ENCODE data around the gene JAML.

JAML gene

DNA sequence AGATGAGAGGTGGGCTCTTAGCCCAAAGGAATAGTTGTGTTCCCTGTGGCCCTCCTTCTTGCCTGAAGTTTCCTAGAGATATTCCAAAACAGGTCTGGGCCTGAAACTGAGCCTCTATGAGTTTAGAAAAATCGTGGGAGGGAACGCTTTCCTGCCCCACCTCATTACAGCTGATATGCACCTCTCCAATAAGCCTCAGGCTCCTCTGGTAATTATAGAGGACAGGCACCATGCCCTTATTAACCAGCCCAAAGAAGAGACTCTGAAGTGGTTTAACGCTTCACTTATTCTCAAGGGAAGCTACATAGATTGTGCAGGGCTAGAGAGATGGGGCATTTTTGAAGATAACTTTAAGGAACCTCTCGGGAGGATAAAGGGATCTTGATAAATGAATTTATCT is 42.7 kb upstream of the JAML start:
- Histone ChIP-seq H3K9me2 (ENCODE audit: low read depth, low read length) (no peaks in the 10 kb centered on the region), H3K79me2 (ENCODE audit: insufficient read depth, low read length) (no peaks in the 10 kb centered on the region), H3F3A (ENCODE audit: insufficient read depth, low read length) (no peaks in the 10 kb centered on the region), H4K20me1 (ENCODE audit: insufficient read depth, low read length) (no peaks in the 10 kb centered on the region), H3K4me3 (ENCODE audit: low read depth, low read length, poor library complexity, severe bottlenecking) (no peak overlapping the region), H2AFZ (ENCODE audit: low read length) (no peak overlapping the region), H3K27ac (ENCODE audit: low read depth, low read length, poor library complexity, severe bottlenecking) (no peak overlapping the region), H3K4me2 (ENCODE audit: low read length) (no peak overlapping the region), H3K9me3 (ENCODE audit: low read length) (no peaks in the 10 kb centered on the region), H3K27me3 (ENCODE audit: insufficient read depth, low read length) (no peaks in the 10 kb centered on the region), H3K36me3 (ENCODE audit: insufficient read depth, low read length) (no peaks in the 10 kb centered on the region), H3K9ac (ENCODE audit: low read length) (no peak overlapping the region), H3K4me1 (ENCODE audit: insufficient read depth, low read length, severe bottlenecking) (no peaks in the 10 kb centered on the region)
- TF ChIP-seq, protein P1, sequence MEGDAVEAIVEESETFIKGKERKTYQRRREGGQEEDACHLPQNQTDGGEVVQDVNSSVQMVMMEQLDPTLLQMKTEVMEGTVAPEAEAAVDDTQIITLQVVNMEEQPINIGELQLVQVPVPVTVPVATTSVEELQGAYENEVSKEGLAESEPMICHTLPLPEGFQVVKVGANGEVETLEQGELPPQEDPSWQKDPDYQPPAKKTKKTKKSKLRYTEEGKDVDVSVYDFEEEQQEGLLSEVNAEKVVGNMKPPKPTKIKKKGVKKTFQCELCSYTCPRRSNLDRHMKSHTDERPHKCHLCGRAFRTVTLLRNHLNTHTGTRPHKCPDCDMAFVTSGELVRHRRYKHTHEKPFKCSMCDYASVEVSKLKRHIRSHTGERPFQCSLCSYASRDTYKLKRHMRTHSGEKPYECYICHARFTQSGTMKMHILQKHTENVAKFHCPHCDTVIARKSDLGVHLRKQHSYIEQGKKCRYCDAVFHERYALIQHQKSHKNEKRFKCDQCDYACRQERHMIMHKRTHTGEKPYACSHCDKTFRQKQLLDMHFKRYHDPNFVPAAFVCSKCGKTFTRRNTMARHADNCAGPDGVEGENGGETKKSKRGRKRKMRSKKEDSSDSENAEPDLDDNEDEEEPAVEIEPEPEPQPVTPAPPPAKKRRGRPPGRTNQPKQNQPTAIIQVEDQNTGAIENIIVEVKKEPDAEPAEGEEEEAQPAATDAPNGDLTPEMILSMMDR (IDR thresholded peaks at IDR 0.05; ENCODE audit: low read length): no peak
- no peak for TF ChIP-seq EZH2 (IDR thresholded peaks at IDR 0.05; ENCODE audit: borderline replicate concordance, low read length)

DNA sequence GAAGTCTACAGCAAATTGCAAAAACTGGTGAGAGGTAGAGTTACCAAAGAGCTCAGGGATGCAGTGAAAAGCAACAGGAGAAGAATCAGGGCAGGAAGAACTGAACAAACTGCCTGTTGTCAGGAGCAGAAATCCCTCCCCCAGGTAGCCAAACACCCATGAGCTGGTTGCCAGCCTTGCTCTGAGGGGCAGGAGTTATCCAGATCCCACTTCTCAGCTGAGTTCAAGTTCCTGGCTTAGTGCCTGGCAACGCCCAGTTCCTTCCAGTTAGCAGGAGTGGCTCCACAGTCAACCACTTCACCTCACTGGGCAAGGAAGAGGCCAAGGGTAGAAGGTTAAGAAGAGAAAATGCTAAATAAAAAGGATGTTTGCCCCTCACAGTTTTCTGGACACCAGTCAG is 41.1 kb upstream of the JAML start:
- Histone ChIP-seq H3K27me3 (ENCODE audit: insufficient read depth, low read length) (no peaks in the 10 kb centered on the region), H3K9me2 (ENCODE audit: low read depth, low read length) (no peaks in the 10 kb centered on the region), H3K4me3 (ENCODE audit: low read depth, low read length, poor library complexity, severe bottlenecking) (no peak overlapping the region)

DNA sequence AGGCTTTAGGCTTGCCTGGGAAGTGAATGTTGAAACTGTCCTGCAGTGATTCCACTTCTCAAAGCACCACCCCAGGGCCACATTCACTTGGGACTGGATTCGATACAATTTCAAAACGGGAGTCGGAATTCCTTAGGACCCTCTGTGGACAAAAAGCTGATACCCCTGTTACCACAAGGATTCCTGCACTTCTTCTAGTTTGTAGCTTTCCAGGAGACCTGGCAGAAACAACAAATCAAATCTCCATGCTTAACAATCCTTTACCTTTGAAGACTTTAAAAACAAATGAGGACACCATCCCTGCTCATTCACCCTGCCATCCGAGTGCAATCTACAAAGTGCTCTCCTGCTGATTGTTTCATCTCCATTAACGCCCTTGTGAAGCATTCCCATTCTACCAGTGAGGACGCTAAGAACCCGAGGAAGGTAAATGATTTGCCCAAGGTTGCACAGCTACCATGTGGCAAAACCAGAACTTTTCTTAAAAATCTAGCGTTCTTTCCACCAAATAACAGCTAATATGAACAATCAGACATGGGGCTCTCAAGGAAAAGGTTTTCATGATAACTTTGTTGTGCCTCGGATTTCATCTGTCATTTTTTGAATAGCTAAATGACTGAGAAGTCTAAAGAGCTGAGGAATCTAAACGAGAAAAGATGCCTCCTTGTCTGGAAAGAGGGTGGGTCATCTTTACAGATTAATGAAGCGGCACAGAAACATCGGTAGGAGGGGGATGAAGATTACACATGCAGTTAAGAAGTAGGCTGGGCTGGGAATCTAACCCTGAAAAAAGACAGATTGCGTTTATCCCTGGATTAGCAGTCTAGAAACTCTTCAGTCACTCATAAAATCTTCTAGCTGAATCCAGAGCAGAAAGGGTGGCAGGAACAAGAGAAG is 40.0 kb upstream of the JAML start:
- Histone ChIP-seq H3K9me3 (ENCODE audit: low read length) (no peaks in the 10 kb centered on the region), H3K27me3 (ENCODE audit: insufficient read depth, low read length) (no peaks in the 10 kb centered on the region), H3K79me2 (ENCODE audit: insufficient read depth, low read length) (no peaks in the 10 kb centered on the region), H3K9me2 (ENCODE audit: low read depth, low read length) (no peaks in the 10 kb centered on the region), H4K20me1 (ENCODE audit: insufficient read depth, low read length) (no peaks in the 10 kb centered on the region), H3K4me3 (ENCODE audit: low read depth, low read length, poor library complexity, severe bottlenecking) (no peak overlapping the region), H3F3A (ENCODE audit: insufficient read depth, low read length) (no peaks in the 10 kb centered on the region), H3K27ac (ENCODE audit: low read depth, low read length, poor library complexity, severe bottlenecking) (no peak overlapping the region), H3K36me3 (ENCODE audit: insufficient read depth, low read length) (no peaks in the 10 kb centered on the region), H3K4me2 (ENCODE audit: low read length) (no peak overlapping the region), H3K9ac (ENCODE audit: low read length) (no peak overlapping the region), H2AFZ (ENCODE audit: low read length) (no peak overlapping the region), H3K4me1 (ENCODE audit: insufficient read depth, low read length, severe bottlenecking) (no peaks in the 10 kb centered on the region)
- no peak for TF ChIP-seq EZH2 (IDR thresholded peaks at IDR 0.05; ENCODE audit: borderline replicate concordance, low read length)
- TF ChIP-seq, protein P1 (IDR thresholded peaks at IDR 0.05; ENCODE audit: low read length): no peak

More for the DNA sequence above, 41.1 kb upstream of the JAML start:
- Histone ChIP-seq H2AFZ (ENCODE audit: low read length) (no peak overlapping the region), H3F3A (ENCODE audit: insufficient read depth, low read length) (no peaks in the 10 kb centered on the region), H3K9me3 (ENCODE audit: low read length) (no peaks in the 10 kb centered on the region), H3K36me3 (ENCODE audit: insufficient read depth, low read length) (no peaks in the 10 kb centered on the region), H3K4me2 (ENCODE audit: low read length) (no peak overlapping the region), H3K79me2 (ENCODE audit: insufficient read depth, low read length) (no peaks in the 10 kb centered on the region), H3K27ac (ENCODE audit: low read depth, low read length, poor library complexity, severe bottlenecking) (no peak overlapping the region), H3K9ac (ENCODE audit: low read length) (no peak overlapping the region), H3K4me1 (ENCODE audit: insufficient read depth, low read length, severe bottlenecking) (no peaks in the 10 kb centered on the region), H4K20me1 (ENCODE audit: insufficient read depth, low read length) (no peaks in the 10 kb centered on the region)
- TF ChIP-seq, protein P1 (IDR thresholded peaks at IDR 0.05; ENCODE audit: low read length): no peak
- TF ChIP-seq EZH2 (IDR thresholded peaks at IDR 0.05; ENCODE audit: borderline replicate concordance, low read length): no peak

Measured in OCI-LY1 (cell line).